Ishikawa (cell line): Measurements from ENCODE around the gene RYR3.

Source experiments
- CREB1 ChIP-seq: IDR thresholded peaks from 2 replicates; pipeline ENCODE4 v1.6.1; 2012; ENCODE audit warnings: low read depth
- EGR1 ChIP-seq: IDR thresholded peaks from 2 replicates; pipeline ENCODE4 v1.6.1; 2012
- FOXM1 ChIP-seq: IDR thresholded peaks from 2 replicates; pipeline ENCODE4 v1.6.1; 2012; ENCODE audit warnings: low read depth, borderline replicate concordance
- TAF1 ChIP-seq: IDR thresholded peaks from 2 replicates; pipeline ENCODE4 v1.6.1; 2012; ENCODE audit warnings: low read depth, mild to moderate bottlenecking
- TCF12 ChIP-seq: IDR thresholded peaks from 2 replicates; pipeline ENCODE4 v1.6.1; 2012; ENCODE audit warnings: low read depth
- TEAD4 ChIP-seq: IDR thresholded peaks from 2 replicates; pipeline ENCODE4 v1.6.1; 2012
- YY1 ChIP-seq: IDR thresholded peaks from 2 replicates; pipeline ENCODE4 v1.6.1; 2012; ENCODE audit warnings: low read depth
- TF ChIP-seq, protein P1 (sequence below): IDR thresholded peaks from 2 replicates; pipeline ENCODE4 v1.6.1; 2012; ENCODE audit warnings: low read depth, mild to moderate bottlenecking

DNA sequence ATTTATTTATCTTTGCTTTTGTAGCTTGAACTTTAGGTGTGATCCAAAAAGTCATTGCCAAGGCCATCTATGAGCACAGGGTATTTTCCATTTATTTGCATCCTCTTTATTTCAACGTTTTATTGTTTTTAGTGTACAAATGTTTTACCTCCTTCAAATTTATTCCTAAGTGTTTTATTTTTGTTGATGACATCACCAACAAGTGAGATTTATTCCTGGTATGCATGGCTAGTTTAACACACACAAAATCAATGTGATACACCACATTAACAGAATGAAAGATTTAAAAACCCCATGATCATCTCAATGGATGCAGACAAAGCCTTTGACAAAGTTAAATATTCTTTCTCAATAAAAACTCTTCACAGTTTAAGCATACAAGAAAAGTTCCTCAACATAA is 591.3 kb downstream of the RYR3 start:
- TF ChIP-seq EGR1: no peak
- no peak for TF ChIP-seq CREB1
- TF ChIP-seq YY1: no peak
- no peak for TF ChIP-seq TEAD4
- TF ChIP-seq FOXM1: no peak
- TF ChIP-seq, protein P1, sequence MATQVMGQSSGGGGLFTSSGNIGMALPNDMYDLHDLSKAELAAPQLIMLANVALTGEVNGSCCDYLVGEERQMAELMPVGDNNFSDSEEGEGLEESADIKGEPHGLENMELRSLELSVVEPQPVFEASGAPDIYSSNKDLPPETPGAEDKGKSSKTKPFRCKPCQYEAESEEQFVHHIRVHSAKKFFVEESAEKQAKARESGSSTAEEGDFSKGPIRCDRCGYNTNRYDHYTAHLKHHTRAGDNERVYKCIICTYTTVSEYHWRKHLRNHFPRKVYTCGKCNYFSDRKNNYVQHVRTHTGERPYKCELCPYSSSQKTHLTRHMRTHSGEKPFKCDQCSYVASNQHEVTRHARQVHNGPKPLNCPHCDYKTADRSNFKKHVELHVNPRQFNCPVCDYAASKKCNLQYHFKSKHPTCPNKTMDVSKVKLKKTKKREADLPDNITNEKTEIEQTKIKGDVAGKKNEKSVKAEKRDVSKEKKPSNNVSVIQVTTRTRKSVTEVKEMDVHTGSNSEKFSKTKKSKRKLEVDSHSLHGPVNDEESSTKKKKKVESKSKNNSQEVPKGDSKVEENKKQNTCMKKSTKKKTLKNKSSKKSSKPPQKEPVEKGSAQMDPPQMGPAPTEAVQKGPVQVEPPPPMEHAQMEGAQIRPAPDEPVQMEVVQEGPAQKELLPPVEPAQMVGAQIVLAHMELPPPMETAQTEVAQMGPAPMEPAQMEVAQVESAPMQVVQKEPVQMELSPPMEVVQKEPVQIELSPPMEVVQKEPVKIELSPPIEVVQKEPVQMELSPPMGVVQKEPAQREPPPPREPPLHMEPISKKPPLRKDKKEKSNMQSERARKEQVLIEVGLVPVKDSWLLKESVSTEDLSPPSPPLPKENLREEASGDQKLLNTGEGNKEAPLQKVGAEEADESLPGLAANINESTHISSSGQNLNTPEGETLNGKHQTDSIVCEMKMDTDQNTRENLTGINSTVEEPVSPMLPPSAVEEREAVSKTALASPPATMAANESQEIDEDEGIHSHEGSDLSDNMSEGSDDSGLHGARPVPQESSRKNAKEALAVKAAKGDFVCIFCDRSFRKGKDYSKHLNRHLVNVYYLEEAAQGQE: no peak
- TF ChIP-seq TAF1: no peak
- no peak for TF ChIP-seq TCF12
